Glutamatergic neuron (in vitro differentiated cells): ENCODE measurements around the gene DNAJC4. TPM values are rescaled to one million over a fixed set of nuclear protein-coding genes. Genes with fewer than 3 reads are reported as not detected.

Source experiments
- DNase-seq: peaks from one replicate; pipeline ENCODE4 v3.0.0; 2022
- H3K27ac Mint-ChIP-seq: one replicate; pipeline ENCODE4 v1.8.0; 2020; ENCODE audit warnings: mild to moderate bottlenecking, mixed read lengths, inconsistent platforms; ENCODE audit not compliant: unreplicated experiment
- H3K27me3 Mint-ChIP-seq: one replicate; pipeline ENCODE4 v1.8.0; 2020; ENCODE audit warnings: mild to moderate bottlenecking, moderate library complexity, mixed read lengths, inconsistent platforms; ENCODE audit not compliant: unreplicated experiment
- H3K36me3 Mint-ChIP-seq: one replicate; pipeline ENCODE4 v1.8.0; 2020; ENCODE audit warnings: mild to moderate bottlenecking, mixed read lengths, inconsistent platforms; ENCODE audit not compliant: unreplicated experiment
- H3K4me1 Mint-ChIP-seq: one replicate; pipeline ENCODE4 v1.8.0; 2020; ENCODE audit warnings: mild to moderate bottlenecking, low read depth, mixed read lengths, inconsistent platforms; ENCODE audit not compliant: unreplicated experiment
- H3K4me3 Mint-ChIP-seq: one replicate; pipeline ENCODE4 v1.8.0; 2020; ENCODE audit warnings: mild to moderate bottlenecking, mixed read lengths, inconsistent platforms; ENCODE audit not compliant: unreplicated experiment
- H3K9me3 Mint-ChIP-seq: one replicate; pipeline ENCODE4 v1.8.0; 2020; ENCODE audit warnings: mild to moderate bottlenecking, moderate library complexity, mixed read lengths, inconsistent platforms; ENCODE audit not compliant: unreplicated experiment
- total RNA-seq: library from RNA; stranded (reverse); fragmentation: NEBNext Ultra II Directional; extraction: Animal tissue kit (Norgen Biotek cat#: 25700); gene quantifications from one replicate; pipeline ENCODE4 v1.2.1, GENCODE V29; 2021; ENCODE audit not compliant: unreplicated experiment
- TF ChIP-seq, protein P1 (sequence below): fragments of 200-600 bp; sonication (generic); IDR thresholded peaks from one replicate; pipeline ENCODE4 v1.5.0; 2021; ENCODE audit not compliant: partially characterized antibody, unreplicated experiment

DNAJC4 gene
- total RNA-seq, 1 donor from 2014 or later: 30.5 TPM

GRCh38 chr11:64233913-64234586, 3.7 kb downstream of the DNAJC4 start, which contains the start of gene VEGFB:
TSS of gene VEGFB (plus strand) at chr11:64234584. CDS start at chr11:64234834, 250 bp downstream.
- Mint-ChIP-seq H3K27ac (peak within 1 kb of the TSS; percentile 33), H3K9me3 (peaks cover 4% of the 10 kb centered on the region), H3K4me3 (peak within 1 kb of the TSS; percentile 76), H3K4me1 (no peaks in the 10 kb centered on the region), H3K36me3 (no peaks in the 10 kb centered on the region), H3K27me3 (peaks cover 17% of the 10 kb centered on the region)
- TF ChIP-seq, protein P1, sequence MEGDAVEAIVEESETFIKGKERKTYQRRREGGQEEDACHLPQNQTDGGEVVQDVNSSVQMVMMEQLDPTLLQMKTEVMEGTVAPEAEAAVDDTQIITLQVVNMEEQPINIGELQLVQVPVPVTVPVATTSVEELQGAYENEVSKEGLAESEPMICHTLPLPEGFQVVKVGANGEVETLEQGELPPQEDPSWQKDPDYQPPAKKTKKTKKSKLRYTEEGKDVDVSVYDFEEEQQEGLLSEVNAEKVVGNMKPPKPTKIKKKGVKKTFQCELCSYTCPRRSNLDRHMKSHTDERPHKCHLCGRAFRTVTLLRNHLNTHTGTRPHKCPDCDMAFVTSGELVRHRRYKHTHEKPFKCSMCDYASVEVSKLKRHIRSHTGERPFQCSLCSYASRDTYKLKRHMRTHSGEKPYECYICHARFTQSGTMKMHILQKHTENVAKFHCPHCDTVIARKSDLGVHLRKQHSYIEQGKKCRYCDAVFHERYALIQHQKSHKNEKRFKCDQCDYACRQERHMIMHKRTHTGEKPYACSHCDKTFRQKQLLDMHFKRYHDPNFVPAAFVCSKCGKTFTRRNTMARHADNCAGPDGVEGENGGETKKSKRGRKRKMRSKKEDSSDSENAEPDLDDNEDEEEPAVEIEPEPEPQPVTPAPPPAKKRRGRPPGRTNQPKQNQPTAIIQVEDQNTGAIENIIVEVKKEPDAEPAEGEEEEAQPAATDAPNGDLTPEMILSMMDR: no peak
- DNase-seq: no peak

DNA sequence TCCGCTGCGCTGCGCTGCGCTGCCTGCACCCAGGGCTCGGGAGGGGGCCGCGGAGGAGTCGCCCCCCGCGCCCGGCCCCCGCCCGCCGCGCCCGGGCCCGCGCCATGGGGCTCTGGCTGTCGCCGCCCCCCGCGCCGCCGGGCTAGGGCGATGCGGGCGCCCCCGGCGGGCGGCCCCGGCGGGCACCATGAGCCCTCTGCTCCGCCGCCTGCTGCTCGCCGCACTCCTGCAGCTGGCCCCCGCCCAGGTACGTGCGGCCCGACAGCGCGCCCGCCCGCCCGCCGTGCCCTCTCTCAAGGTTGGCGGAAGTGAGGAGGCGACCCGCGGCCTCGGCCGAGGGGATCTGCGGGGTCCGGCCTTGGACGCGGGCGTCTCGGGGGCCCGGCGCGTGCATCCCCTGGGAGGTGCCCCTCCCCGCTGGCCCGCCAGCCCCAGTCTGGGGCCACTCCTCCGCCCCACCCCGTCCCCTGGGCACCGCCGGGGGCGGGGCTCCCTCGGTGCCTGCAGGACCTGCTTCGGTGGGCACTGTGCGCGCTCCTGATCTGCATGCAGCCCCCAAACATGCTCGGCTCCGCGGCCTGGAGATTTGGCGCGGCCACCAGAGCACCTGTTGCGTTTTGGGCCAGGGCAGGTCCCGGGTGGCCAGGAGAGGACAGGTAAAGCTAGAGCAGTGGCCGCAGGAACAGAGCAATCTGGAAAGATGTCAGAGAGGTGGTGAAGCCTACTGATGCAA, 4.5 kb downstream of the DNAJC4 start:
- Mint-ChIP-seq H3K4me1 (no peaks in the 10 kb centered on the region), H3K4me3 (peak overlapping the region; percentile 76), H3K9me3 (peaks cover 4% of the 10 kb centered on the region), H3K27me3 (peaks cover 17% of the 10 kb centered on the region), H3K36me3 (no peaks in the 10 kb centered on the region), H3K27ac (no peak overlapping the region)
- DNase-seq: no peak
- TF ChIP-seq, protein P1: no peak

DNA sequence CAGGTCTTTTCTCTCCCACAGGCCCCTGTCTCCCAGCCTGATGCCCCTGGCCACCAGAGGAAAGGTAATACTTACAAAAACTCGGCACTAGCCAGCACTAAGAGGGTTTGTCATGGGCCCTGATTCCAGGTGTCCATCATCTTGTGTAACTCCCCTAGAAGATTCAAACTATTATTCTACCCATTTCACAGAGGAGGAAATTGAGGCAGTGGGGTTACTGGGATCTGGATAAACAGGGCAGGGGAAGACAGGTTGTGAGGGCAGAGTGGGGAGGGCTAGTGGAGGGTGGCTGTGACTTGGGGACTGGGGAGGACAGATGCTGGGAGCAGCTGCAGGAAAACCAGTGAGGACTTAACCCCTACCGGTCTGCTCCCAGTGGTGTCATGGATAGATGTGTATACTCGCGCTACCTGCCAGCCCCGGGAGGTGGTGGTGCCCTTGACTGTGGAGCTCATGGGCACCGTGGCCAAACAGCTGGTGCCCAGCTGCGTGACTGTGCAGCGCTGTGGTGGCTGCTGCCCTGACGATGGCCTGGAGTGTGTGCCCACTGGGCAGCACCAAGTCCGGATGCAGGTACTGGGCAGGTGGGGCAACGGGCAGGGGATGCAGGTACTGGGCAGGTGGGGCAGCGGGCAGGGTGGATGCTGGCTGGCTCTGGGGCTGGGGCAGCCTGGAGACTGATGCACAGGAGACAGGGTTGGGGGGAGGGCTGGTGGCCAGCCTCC, 5.3 kb downstream of the DNAJC4 start:
- peaks cover 4% of the 10 kb centered on the region for H3K9me3 Mint-ChIP-seq
- peaks cover 1% of the 10 kb centered on the region for H3K4me1 Mint-ChIP-seq

GRCh38 chr11:64237484-64237951, 7.2 kb downstream of the DNAJC4 start:
- Mint-ChIP-seq H3K4me3 (no peak overlapping the region), H3K27ac (no peak overlapping the region), H3K9me3 (peaks cover 1% of the 10 kb centered on the region), H3K4me1 (peaks cover 1% of the 10 kb centered on the region), H3K36me3 (no peaks in the 10 kb centered on the region), H3K27me3 (peaks cover 15% of the 10 kb centered on the region)
- TF ChIP-seq, protein P1: no peak
- no peak for DNase-seq

More for the DNA sequence above, 5.3 kb downstream of the DNAJC4 start:
- no peak for DNase-seq
- TF ChIP-seq, protein P1: no peak
- H3K27ac Mint-ChIP-seq: peak overlapping the region; percentile 33
- no peaks in the 10 kb centered on the region for H3K36me3 Mint-ChIP-seq
- peaks cover 21% of the 10 kb centered on the region for H3K27me3 Mint-ChIP-seq
- H3K4me3 Mint-ChIP-seq: peak overlapping the region; percentile 76
